Measurements from ENCODE around the gene GNRH2. TPM values are rescaled to one million over a fixed set of nuclear protein-coding genes. Genes with fewer than 3 reads are reported as not detected.

GNRH2 gene, protein sequence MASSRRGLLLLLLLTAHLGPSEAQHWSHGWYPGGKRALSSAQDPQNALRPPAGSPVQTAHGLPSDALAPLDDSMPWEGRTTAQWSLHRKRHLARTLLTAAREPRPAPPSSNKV
- 0.87 TPM for total RNA-seq (ENCODE audit: unreplicated experiment)
- long read RNA-seq: 0 reads

DNA sequence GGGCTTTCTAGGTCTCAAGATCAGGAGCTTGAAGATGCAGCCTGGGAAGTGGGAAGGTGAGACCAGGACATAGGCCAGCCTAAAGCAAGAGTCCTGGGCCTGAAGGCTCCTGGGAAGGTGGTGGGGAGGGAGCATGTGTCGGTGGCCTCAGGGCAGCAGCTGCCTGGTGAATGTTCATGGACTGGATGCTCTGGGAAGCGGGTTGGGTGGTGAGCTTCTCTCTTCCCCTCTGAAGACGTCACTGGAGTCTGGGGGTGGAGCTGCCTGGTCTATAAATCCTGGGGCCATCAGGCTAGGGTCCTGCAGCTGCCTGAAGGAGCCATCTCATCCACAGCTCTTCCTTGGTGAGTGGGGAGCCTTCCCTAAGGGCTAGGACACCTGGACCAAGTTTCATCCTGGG, at the start of gene GNRH2:
Gene GNRH2 (plus strand): TSS at position 301 of the 400 bp plus-strand sequence. CDS start 793 bp downstream, outside the sequence.
- H3K4me3 Mint-ChIP-seq (ENCODE audit: unreplicated experiment): peak within 1 kb of the TSS; percentile 12
- peaks cover 10% of the 10 kb centered on the region for H3K27me3 Mint-ChIP-seq (ENCODE audit: unreplicated experiment)
- H3K36me3 Mint-ChIP-seq (ENCODE audit: low read depth, unreplicated experiment): peaks cover 18% of the 10 kb centered on the region
- DNase-seq (ENCODE audit: low spot score): no peak
- H3K27ac Mint-ChIP-seq (ENCODE audit: unreplicated experiment): no peak within 1 kb of the TSS
- no peaks in the 10 kb centered on the region for H3K9me3 Mint-ChIP-seq (ENCODE audit: unreplicated experiment)
- H3K4me1 Mint-ChIP-seq (ENCODE audit: unreplicated experiment): peaks cover 24% of the 10 kb centered on the region
- TF ChIP-seq, protein P1, sequence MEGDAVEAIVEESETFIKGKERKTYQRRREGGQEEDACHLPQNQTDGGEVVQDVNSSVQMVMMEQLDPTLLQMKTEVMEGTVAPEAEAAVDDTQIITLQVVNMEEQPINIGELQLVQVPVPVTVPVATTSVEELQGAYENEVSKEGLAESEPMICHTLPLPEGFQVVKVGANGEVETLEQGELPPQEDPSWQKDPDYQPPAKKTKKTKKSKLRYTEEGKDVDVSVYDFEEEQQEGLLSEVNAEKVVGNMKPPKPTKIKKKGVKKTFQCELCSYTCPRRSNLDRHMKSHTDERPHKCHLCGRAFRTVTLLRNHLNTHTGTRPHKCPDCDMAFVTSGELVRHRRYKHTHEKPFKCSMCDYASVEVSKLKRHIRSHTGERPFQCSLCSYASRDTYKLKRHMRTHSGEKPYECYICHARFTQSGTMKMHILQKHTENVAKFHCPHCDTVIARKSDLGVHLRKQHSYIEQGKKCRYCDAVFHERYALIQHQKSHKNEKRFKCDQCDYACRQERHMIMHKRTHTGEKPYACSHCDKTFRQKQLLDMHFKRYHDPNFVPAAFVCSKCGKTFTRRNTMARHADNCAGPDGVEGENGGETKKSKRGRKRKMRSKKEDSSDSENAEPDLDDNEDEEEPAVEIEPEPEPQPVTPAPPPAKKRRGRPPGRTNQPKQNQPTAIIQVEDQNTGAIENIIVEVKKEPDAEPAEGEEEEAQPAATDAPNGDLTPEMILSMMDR (IDR thresholded peaks at IDR 0.05; ENCODE audit: unreplicated experiment): no peak

DNA sequence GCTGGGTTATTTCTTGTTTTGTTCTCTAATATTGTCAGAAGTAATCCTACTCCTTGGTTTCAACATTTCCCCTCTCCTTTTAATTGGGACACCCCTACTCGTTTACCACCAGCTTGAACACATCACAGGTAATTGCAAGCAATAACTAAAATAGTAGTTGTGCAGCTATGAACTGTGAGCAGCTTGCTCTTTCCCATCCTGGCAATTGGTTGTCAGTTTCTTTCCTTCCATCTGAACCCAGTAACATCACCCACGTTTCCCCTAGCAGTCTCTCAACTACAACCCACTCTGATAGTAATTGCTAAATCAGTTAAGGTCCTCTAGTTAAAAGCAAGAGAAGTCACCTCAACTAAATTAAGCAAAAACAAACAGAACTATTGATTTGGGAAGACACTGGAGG, 47.6 kb upstream of the GNRH2 start:
- Mint-ChIP-seq H3K4me3 (ENCODE audit: unreplicated experiment) (no peak overlapping the region), H3K27me3 (ENCODE audit: unreplicated experiment) (peaks cover 2% of the 10 kb centered on the region), H3K36me3 (ENCODE audit: low read depth, unreplicated experiment) (peaks cover 17% of the 10 kb centered on the region), H3K4me1 (ENCODE audit: unreplicated experiment) (no peaks in the 10 kb centered on the region), H3K27ac (ENCODE audit: unreplicated experiment) (no peak overlapping the region), H3K9me3 (ENCODE audit: unreplicated experiment) (no peaks in the 10 kb centered on the region)
- TF ChIP-seq, protein P1 (IDR thresholded peaks at IDR 0.05; ENCODE audit: unreplicated experiment): no peak
- DNase-seq (ENCODE audit: low spot score): no peak

DNA sequence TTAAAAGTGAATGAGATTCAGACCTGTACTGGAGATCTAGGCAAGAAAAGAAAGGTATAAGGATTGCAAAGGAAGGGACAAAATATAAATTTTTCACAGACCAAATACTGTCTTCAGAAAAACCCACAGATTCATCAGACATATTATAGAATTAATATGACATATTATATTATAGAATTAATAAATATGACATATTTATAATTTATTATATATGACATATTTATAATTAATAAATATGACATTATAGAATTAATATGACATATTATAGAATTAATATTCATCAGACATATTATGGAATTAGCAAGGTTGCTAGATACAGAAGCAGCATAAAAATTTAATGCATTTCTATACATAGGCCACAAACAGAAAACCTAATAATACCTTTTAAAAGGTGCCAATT, 44.7 kb upstream of the GNRH2 start:
- H3K9me3 Mint-ChIP-seq (ENCODE audit: unreplicated experiment): no peaks in the 10 kb centered on the region
- H3K27me3 Mint-ChIP-seq (ENCODE audit: unreplicated experiment): no peaks in the 10 kb centered on the region
- peaks cover 5% of the 10 kb centered on the region for H3K36me3 Mint-ChIP-seq (ENCODE audit: low read depth, unreplicated experiment)
- H3K27ac Mint-ChIP-seq (ENCODE audit: unreplicated experiment): no peak overlapping the region
- no peak overlapping the region for H3K4me3 Mint-ChIP-seq (ENCODE audit: unreplicated experiment)
- DNase-seq (ENCODE audit: low spot score): no peak
- no peaks in the 10 kb centered on the region for H3K4me1 Mint-ChIP-seq (ENCODE audit: unreplicated experiment)
- TF ChIP-seq, protein P1 (IDR thresholded peaks at IDR 0.05; ENCODE audit: unreplicated experiment): no peak

DNA sequence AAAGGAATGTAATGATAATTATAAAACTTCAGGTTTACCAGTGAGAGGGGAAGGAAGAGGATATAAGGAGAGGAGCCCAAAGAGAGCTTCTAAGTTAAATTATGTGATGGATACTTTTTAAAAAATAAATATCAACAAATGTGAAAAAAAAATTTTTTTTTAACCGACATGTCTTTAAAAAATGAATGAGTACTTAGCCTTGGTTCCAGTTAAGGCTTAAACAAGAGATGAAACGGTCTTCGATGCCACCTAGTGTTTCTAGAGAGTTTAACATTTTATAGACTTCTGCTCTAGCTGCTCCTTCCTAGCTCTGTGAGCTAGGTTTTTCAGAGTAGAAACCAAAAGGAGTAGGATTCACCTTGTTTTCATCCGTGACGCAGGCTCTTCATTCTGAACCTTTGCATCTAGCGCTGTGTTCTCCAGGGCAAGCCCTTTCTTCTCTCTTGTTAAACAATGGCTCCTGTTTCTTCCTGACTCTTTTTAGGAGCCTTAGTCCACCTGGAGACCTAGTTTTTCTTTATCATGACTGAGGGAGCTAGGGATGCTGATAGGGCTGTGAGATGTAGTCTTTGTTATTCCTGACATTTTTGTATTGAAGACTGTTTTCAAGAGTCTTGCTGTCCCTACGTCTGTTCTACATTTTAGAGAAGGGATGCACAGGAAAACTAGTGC, 42.4 kb upstream of the GNRH2 start:
- H3K36me3 Mint-ChIP-seq (ENCODE audit: low read depth, unreplicated experiment): no peaks in the 10 kb centered on the region
- H3K4me3 Mint-ChIP-seq (ENCODE audit: unreplicated experiment): no peak overlapping the region
- H3K9me3 Mint-ChIP-seq (ENCODE audit: unreplicated experiment): no peaks in the 10 kb centered on the region
- no peaks in the 10 kb centered on the region for H3K27me3 Mint-ChIP-seq (ENCODE audit: unreplicated experiment)
- TF ChIP-seq, protein P1 (IDR thresholded peaks at IDR 0.05; ENCODE audit: unreplicated experiment): peak; percentile 29
- no peaks in the 10 kb centered on the region for H3K4me1 Mint-ChIP-seq (ENCODE audit: unreplicated experiment)
- H3K27ac Mint-ChIP-seq (ENCODE audit: unreplicated experiment): no peak overlapping the region
- no peak for DNase-seq (ENCODE audit: low spot score)

DNA sequence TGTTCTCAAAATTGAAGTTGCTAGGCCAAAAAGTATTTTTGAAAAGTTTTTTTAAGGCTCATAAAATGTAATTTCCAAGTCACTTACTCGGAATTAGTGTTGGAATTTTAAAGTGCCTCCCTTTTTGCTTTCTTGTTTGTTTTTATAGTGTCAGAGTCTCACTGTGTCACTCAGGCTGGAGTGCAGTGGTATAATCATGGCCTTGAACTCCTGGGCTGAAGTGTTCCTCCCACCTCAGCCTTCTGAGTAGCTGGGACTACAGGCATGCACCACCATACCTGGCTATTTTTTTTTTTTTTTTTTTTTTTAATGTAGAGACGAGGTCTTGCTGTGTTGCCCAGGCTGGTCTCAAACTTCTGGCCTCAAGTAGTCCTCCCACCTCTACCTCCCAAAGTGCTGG, 40.0 kb upstream of the GNRH2 start:
- no peak overlapping the region for H3K27ac Mint-ChIP-seq (ENCODE audit: unreplicated experiment)
- H3K36me3 Mint-ChIP-seq (ENCODE audit: low read depth, unreplicated experiment): peaks cover 8% of the 10 kb centered on the region
- no peaks in the 10 kb centered on the region for H3K4me1 Mint-ChIP-seq (ENCODE audit: unreplicated experiment)
- TF ChIP-seq, protein P1 (IDR thresholded peaks at IDR 0.05; ENCODE audit: unreplicated experiment): no peak
- DNase-seq (ENCODE audit: low spot score): no peak
- no peaks in the 10 kb centered on the region for H3K27me3 Mint-ChIP-seq (ENCODE audit: unreplicated experiment)
- H3K9me3 Mint-ChIP-seq (ENCODE audit: unreplicated experiment): no peaks in the 10 kb centered on the region
- no peak overlapping the region for H3K4me3 Mint-ChIP-seq (ENCODE audit: unreplicated experiment)
